H1 (cell line): ENCODE results near the gene CSPG5. TPM values are rescaled to one million over a fixed set of nuclear protein-coding genes. Genes with fewer than 3 reads are reported as not detected.

Experiments
- CTCF ChIA-PET: fragments of 300-600 bp; sonication (Branson Sonifier 250); formaldehyde crosslinking; loops from one replicate; lab custom pipeline; 2021; ENCODE audit not compliant: partially characterized antibody; lab: Charles Lee
- POLR2A ChIA-PET: fragments of 300-600 bp; sonication (Branson Sonifier 250); formaldehyde crosslinking; loops from one replicate; lab custom pipeline; 2021; ENCODE audit warnings: inconsistent platforms; ENCODE audit not compliant: partially characterized antibody; lab: Charles Lee
- DNase-seq, 2 experiments: peaks; one replicate each; pipeline versions ENCODE4 v3.0.0 to v3.0.0-alpha.2; 2010 to 2022; ENCODE audit warnings: low spot score in 2 of 2, low read depth in 1 of 2, mixed read lengths in 1 of 2
- FAIRE-seq: peaks from 2 replicates; lab custom pipeline; 2011; peaks lifted over from hg19 to GRCh38; lab: Jason Lieb, UNC
- H2AFZ ChIP-seq: 2 replicates; pipeline ENCODE4 v1.8.1; 2012; ENCODE audit warnings: low read length, inconsistent platforms
- H2AK5ac ChIP-seq: 2 replicates; pipeline ENCODE4 v1.6.1; 2013; ENCODE audit warnings: low read depth, low read length
- H2BK120ac ChIP-seq: replicated peaks from 2 replicates; pipeline ENCODE3; 2013; ENCODE audit warnings: low read depth, low read length, inconsistent platforms
- H2BK12ac ChIP-seq: 2 replicates; pipeline ENCODE4 v1.6.1; 2013; ENCODE audit warnings: low read depth, low read length
- H2BK15ac ChIP-seq: 2 replicates; pipeline ENCODE4 v1.6.1; 2013; ENCODE audit warnings: low read length
- H2BK20ac ChIP-seq: 2 replicates; pipeline ENCODE4 v1.6.1; 2013; ENCODE audit warnings: low read length
- H2BK5ac ChIP-seq: 2 replicates; pipeline ENCODE4 v1.6.1; 2013; ENCODE audit warnings: low read depth, low read length
- H3K14ac ChIP-seq: 2 replicates; pipeline ENCODE4 v1.6.1; 2013; ENCODE audit warnings: inconsistent platforms; ENCODE audit not compliant: insufficient read length
- H3K18ac ChIP-seq: 2 replicates; pipeline ENCODE4 v1.6.1; 2013; ENCODE audit warnings: low read length; ENCODE audit errors: extremely low read depth
- H3K23ac ChIP-seq: 2 replicates; pipeline ENCODE4 v1.6.1; 2013; ENCODE audit warnings: inconsistent platforms; ENCODE audit not compliant: insufficient read length
- H3K23me2 ChIP-seq: 2 replicates; pipeline ENCODE4 v1.6.1; 2013; ENCODE audit warnings: low read depth, low read length
- H3K27ac ChIP-seq: 2 replicates; pipeline ENCODE4 v1.6.1; 2011; ENCODE audit warnings: low read depth, low read length, inconsistent platforms
- H3K27me3 ChIP-seq, 4 experiments: replicated peaks in 1 of 4; 1 replicate in 1 of 4; 2 replicates in 3 of 4; pipeline versions ENCODE4 v1.6.1 to v1.8.1; 2011 to 2013; ENCODE audit warnings: low read length in 3 of 4, mild to moderate bottlenecking in 3 of 4, inconsistent platforms in 2 of 4, mixed read lengths in 2 of 4, moderate library complexity in 1 of 4; ENCODE audit not compliant: control insufficient read depth in 3 of 4, insufficient read depth in 3 of 4; ENCODE audit errors: extremely low read depth in 1 of 4
- H3K36me3 ChIP-seq, 4 experiments: 2 replicates each; pipeline versions ENCODE4 v1.6.1 to v1.8.1; 2011 to 2013; ENCODE audit warnings: mild to moderate bottlenecking in 4 of 4, low read length in 3 of 4, moderate library complexity in 2 of 4, control low read depth in 1 of 4, inconsistent platforms in 1 of 4; ENCODE audit not compliant: insufficient read depth in 4 of 4, control insufficient read depth in 2 of 4
- H3K4ac ChIP-seq: replicated peaks from 2 replicates; pipeline ENCODE3; 2013; ENCODE audit warnings: low read length, low read depth, mixed read lengths, inconsistent platforms; ENCODE audit not compliant: insufficient read length
- H3K4me1 ChIP-seq, 4 experiments: replicated peaks in 1 of 4; 1 replicate in 1 of 4; 2 replicates in 3 of 4; pipeline versions ENCODE4 v1.6.1 to v1.8.1; 2011 to 2013; ENCODE audit warnings: low read length in 3 of 4, inconsistent platforms in 2 of 4, mixed read lengths in 1 of 4; ENCODE audit not compliant: insufficient read depth in 4 of 4, control insufficient read depth in 3 of 4
- H3K4me2 ChIP-seq, 2 experiments: 2 replicates each; pipeline versions ENCODE4 v1.6.1 to v1.8.1; 2011 to 2013; ENCODE audit warnings: low read depth in 2 of 2, low read length in 2 of 2, control low read depth in 1 of 2, inconsistent platforms in 1 of 2, mild to moderate bottlenecking in 1 of 2; ENCODE audit not compliant: insufficient read depth in 1 of 2
- H3K4me3 ChIP-seq, 4 experiments: fragments of 200-600, 300-600 bp in 1 of 4; sonication (generic), shearing (Covaris generic), sonication (Bioruptor Twin) in 1 of 4; 2 replicates each; pipeline versions ENCODE4 v1.5.1 to v1.8.1; 2011 to 2016; ENCODE audit warnings: low read length in 4 of 4, low read depth in 3 of 4, control low read depth in 2 of 4, inconsistent platforms in 2 of 4, mild to moderate bottlenecking in 2 of 4, mixed read lengths in 1 of 4, moderate library complexity in 1 of 4; ENCODE audit not compliant: insufficient read depth in 2 of 4; ENCODE audit errors: extremely low read depth in 1 of 4
- H3K56ac ChIP-seq: replicated peaks from 2 replicates; pipeline ENCODE3; 2013; ENCODE audit warnings: low read depth, mild to moderate bottlenecking, mixed read lengths, low read length, inconsistent platforms; ENCODE audit not compliant: insufficient read length
- H3K79me1 ChIP-seq: 2 replicates; pipeline ENCODE4 v1.6.1; 2013; ENCODE audit warnings: low read depth, low read length, control low read depth
- H3K79me2 ChIP-seq, 2 experiments: 2 replicates each; pipeline versions ENCODE4 v1.6.1 to v1.8.1; 2012 to 2013; ENCODE audit warnings: low read length in 2 of 2, mild to moderate bottlenecking in 2 of 2, inconsistent platforms in 1 of 2; ENCODE audit not compliant: insufficient read depth in 2 of 2, control insufficient read depth in 1 of 2
- H3K9ac ChIP-seq, 4 experiments: replicated peaks in 1 of 4; 1 replicate in 1 of 4; 2 replicates in 3 of 4; pipeline versions ENCODE4 v1.6.1 to v1.8.1; 2011 to 2013; ENCODE audit warnings: low read depth in 3 of 4, low read length in 3 of 4, control low read depth in 2 of 4, mild to moderate bottlenecking in 2 of 4, moderate library complexity in 2 of 4, inconsistent platforms in 1 of 4; ENCODE audit errors: extremely low read depth in 1 of 4
- H3K9me3 ChIP-seq, 2 experiments: 2 replicates each; pipeline versions ENCODE4 v1.6.1 to v1.8.1; 2012 to 2013; ENCODE audit warnings: mild to moderate bottlenecking in 2 of 2, moderate library complexity in 2 of 2, control low read depth in 1 of 2, inconsistent platforms in 1 of 2, low read depth in 1 of 2, low read length in 1 of 2, mixed read lengths in 1 of 2; ENCODE audit not compliant: insufficient read depth in 2 of 2
- H4K20me1 ChIP-seq, 2 experiments: replicated peaks in 1 of 2; 2 replicates each; pipeline versions ENCODE3 to v1.8.1; 2011 to 2013; ENCODE audit warnings: inconsistent platforms in 2 of 2, low read length in 2 of 2, mild to moderate bottlenecking in 1 of 2; ENCODE audit not compliant: insufficient read depth in 2 of 2, control insufficient read depth in 1 of 2
- H4K5ac ChIP-seq: 2 replicates; pipeline ENCODE4 v1.6.1; 2013; ENCODE audit warnings: low read length, low read depth, mixed read lengths, inconsistent platforms; ENCODE audit not compliant: insufficient read length
- H4K8ac ChIP-seq: 2 replicates; pipeline ENCODE4 v1.8.0; 2013; ENCODE audit warnings: mild to moderate bottlenecking, moderate library complexity, low read length, inconsistent platforms; ENCODE audit not compliant: insufficient read depth; ENCODE audit errors: extremely low read depth
- H4K91ac ChIP-seq: replicated peaks from 2 replicates; pipeline ENCODE3; 2013; ENCODE audit warnings: low read length, mixed read lengths, inconsistent platforms; ENCODE audit not compliant: insufficient read length
- RFX5 ChIP-seq: IDR thresholded peaks from 2 replicates; pipeline ENCODE4 v1.6.1; 2011; ENCODE audit warnings: low read depth, low read length, improper control_type of control experiment, borderline replicate concordance
- WGBS, 2 experiments: shearing (Covaris generic) in 1 of 2; methylation state at CpG; one replicate each; pipeline versions ENCODE4 v1.1.6 to v1.1.7; 2013 to 2015; ENCODE audit warnings: low lambda C conversion rate in 2 of 2, mixed read lengths in 2 of 2, inconsistent platforms in 1 of 2, low coverage in 1 of 2, missing lambda C conversion rate in 1 of 2; ENCODE audit not compliant: insufficient replicate concordance in 2 of 2, insufficient coverage in 1 of 2, insufficient read length in 1 of 2; ENCODE audit errors: extremely low coverage in 1 of 2, missing lambda C conversion rate in 1 of 2; 5-methylcytosine and 5-hydroxymethylcytosine counted together
- polyA plus RNA-seq, 7 experiments: library from polyadenylated mRNA; depleted of rRNA in 3 of 7; stranded (reverse) in 5 of 7; unstranded in 2 of 7; fragments of >200 nt in 5 of 7; fragments of 200-250 nt in 2 of 7; gene quantifications; 1 replicate in 5 of 7; 2 replicates in 1 of 7; 4 replicates in 1 of 7; pipeline versions ENCODE4 v1.2.1 to v1.2.3, GENCODE V29; 2011 to 2013; ENCODE audit warnings: missing spikeins in 2 of 7, mixed read lengths in 2 of 7
- total RNA-seq: library from RNA; stranded (reverse); fragmentation: NEBNext Ultra II Directional; extraction: Animal tissue kit (Norgen Biotek cat#: 25700); gene quantifications from 2 replicates; pipeline ENCODE4 v1.2.1, GENCODE V29; 2021

Gene CSPG5
- total and polyA plus RNA-seq, 2 of the 8 experiments (the other 6 are each of a cell fraction or from before 2014, with no cell fraction given) = 2.1 to 7.4 TPM

GRCh38 chr3:47515864-47516319, 62.8 kb downstream of the CSPG5 start:
- H4K91ac ChIP-seq = no peak overlapping the region
- H3K4ac ChIP-seq = no peak overlapping the region
- H4K20me1 ChIP-seq = no peaks in the 10 kb centered on the region
- no peaks in the 10 kb centered on the region for H3K9me3 ChIP-seq
- WGBS, 2 experiments = 81% methylated on average over 4 of the region's 5 CpGs; no CpG with 5 or more reads in 1 of the 2 experiments
- H3K27ac ChIP-seq = no peak overlapping the region
- H3K36me3 ChIP-seq = peaks cover 0 to 3% (median under 1%) of the 10 kb centered on the region in 4 experiments; a peak in 2 of 8 replicates
- H3K4me3 ChIP-seq = no peak overlapping the region
- no peak overlapping the region for H2AFZ ChIP-seq
- no peaks in the 10 kb centered on the region; the same call in 1 of the 2 replicates for H3K23me2 ChIP-seq
- no peak overlapping the region for H3K18ac ChIP-seq
- peaks cover 5 to 20% of the 10 kb centered on the region in 2 experiments for H3K79me2 ChIP-seq
- H3K23ac ChIP-seq = no peak overlapping the region
- ChIA-PET CTCF (interaction anchor here (1.1 to 1.6 kb wide), 3 partner anchors 9 to 93 kb away, joined by 4 read pairs; no protein-coding TSS in a partner anchor), POLR2A (no interaction called here)
- H2BK5ac ChIP-seq = no peak overlapping the region
- H2BK12ac ChIP-seq = no peak overlapping the region
- peaks cover 0 to 7% (median 2%) of the 10 kb centered on the region in 4 experiments; a peak in 3 of 7 replicates for H3K4me1 ChIP-seq
- H4K8ac ChIP-seq = no peak overlapping the region
- TF ChIP-seq RFX5 = no peak
- DNase-seq (no peak), FAIRE-seq (no peak)
- H3K56ac ChIP-seq = no peak overlapping the region
- no peak overlapping the region for H4K5ac ChIP-seq
- peaks cover 4% of the 10 kb centered on the region; the same call in 1 of the 2 replicates for H3K79me1 ChIP-seq
- no peak overlapping the region for H2AK5ac ChIP-seq
- no peak overlapping the region for H3K4me2 ChIP-seq
- H2BK15ac ChIP-seq = no peak overlapping the region
- no peaks in the 10 kb centered on the region for H3K27me3 ChIP-seq
- H2BK20ac ChIP-seq = no peak overlapping the region
- H2BK120ac ChIP-seq = no peak overlapping the region
- no peak overlapping the region for H3K14ac ChIP-seq
- no peak overlapping the region for H3K9ac ChIP-seq
